Fibroblast of upper back skin (primary cell): ENCODE measurements around the gene SOX5.
"Not testable (repeated sequence)": the region's sequence is repeated elsewhere in the genome, so short reads cannot be mapped to it uniquely, and the experiment has no call there.

Experiments
- DNase-seq: peaks from one replicate; pipeline ENCODE4 v3.0.0-alpha.2; 2013

SOX5 gene

GRCh38 chr12:23899434-23899833 lies 50.0 kb downstream of the SOX5 start:
- DNase-seq, result no peak

- no peak for DNase-seq
Observed at GRCh38 chr12:23898121-23898520, 51.3 kb downstream of the SOX5 start.

GRCh38 chr12:23895792-23896218 lies 53.7 kb downstream of the SOX5 start:
- DNase-seq, result peak; percentile 23

- DNase-seq, result no peak
Observed at GRCh38 chr12:23893611-23894010, 55.9 kb downstream of the SOX5 start.

DNA sequence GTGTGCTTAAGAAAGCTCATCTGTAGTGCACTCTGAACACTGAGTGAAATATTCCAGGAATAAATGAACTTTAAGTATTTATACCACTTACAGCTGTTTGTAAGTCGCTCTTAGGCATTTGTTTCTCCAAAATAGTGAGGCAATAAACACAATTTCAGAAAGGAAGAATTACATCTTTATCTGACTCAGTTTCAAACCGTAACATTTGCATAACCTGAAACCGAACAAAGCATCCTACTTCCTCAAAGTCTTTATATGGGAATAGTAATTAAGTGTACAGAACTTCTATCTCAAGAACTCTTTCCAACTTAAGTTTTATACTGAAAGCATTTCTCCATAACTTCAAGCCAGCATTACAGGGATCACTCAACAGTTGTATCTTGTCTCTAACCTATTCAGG lies 58.4 kb downstream of the SOX5 start:
- DNase-seq, result no peak

GRCh38 chr12:23889069-23889440 lies 60.4 kb downstream of the SOX5 start:
- no peak for DNase-seq

GRCh38 chr12:23888396-23889068 lies 60.9 kb downstream of the SOX5 start:
- DNase-seq, result no peak

DNA sequence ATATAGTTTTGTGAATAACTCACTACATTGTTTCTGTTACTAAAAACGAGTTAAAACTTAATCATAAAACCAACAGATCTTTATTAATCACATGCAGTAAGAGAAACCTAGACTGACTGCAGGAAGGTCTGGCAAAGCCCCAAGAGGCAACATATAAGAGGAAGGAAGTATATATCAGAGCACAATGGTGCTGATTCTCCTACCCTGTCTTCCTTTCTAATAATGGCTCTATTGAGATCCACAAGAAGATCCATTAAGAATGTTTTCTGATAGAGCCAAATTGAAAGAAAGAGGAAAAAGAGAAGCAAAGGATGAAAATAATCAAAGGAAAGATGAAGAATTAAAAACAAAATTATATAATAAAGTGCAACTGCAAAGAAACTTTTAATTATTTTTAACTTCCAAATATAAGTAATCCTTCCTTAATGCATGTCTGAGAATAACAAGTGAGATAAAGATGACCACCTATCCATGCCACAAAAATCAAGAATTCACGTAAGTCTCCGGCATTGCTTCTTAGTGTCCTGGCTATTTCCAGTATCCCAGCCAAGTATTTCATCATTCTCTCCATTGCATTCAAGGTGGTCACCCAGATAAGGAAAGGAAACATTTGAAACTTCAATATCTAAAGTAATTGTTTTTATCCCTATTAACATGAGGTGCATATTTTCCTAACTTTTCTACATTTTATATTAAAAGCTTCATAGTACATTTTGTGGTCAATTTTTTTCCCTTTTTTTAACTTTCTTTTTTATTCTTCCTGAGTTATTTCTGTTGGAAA lies 62.2 kb downstream of the SOX5 start:
- DNase-seq, result no peak

DNA sequence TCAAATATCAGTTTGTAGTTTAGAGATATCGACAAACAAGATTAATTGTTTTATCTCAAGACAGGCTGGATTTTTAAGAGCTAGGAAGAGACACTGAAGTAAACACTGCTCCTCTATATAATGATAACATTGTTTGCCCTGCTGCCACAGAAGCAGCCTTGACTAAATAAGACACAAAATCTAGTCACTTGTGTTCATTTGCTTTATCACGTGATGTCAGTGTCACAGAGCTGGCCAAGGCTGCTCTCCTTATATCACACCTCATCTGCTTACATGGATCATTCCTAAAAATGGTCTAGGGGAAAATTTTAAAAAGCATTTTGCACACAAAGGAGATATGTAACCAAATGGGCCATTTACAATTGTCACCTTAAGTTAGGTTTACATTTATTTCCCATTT lies 64.1 kb downstream of the SOX5 start:
- no peak for DNase-seq

DNA sequence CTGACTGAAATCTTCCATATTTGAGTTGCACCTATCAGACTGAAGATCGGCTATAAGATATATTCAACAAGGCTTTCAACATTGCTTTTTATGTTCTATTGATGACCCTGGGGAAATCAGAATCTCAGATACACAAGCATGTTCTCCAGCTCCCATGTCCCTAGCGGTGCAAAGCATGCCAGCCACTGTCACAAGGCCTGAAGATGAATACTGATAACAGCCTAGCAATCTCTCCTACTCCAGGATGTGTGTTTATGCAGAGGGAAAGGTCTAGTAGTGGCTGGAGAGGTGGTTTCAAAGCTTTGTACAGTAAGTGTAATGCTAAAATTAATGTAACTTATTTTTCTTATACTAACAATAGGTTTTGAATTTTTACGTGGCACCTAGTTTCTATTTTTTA lies 64.6 kb downstream of the SOX5 start:
- no peak for DNase-seq

- no peak for DNase-seq
Observed at GRCh38 chr12:23880988-23881387, 68.5 kb downstream of the SOX5 start.

GRCh38 chr12:23876618-23877017 lies 72.9 kb downstream of the SOX5 start:
- not testable (repeated sequence) for DNase-seq

- DNase-seq, result no peak
Observed at GRCh38 chr12:23867794-23868193, 81.7 kb downstream of the SOX5 start.

DNA sequence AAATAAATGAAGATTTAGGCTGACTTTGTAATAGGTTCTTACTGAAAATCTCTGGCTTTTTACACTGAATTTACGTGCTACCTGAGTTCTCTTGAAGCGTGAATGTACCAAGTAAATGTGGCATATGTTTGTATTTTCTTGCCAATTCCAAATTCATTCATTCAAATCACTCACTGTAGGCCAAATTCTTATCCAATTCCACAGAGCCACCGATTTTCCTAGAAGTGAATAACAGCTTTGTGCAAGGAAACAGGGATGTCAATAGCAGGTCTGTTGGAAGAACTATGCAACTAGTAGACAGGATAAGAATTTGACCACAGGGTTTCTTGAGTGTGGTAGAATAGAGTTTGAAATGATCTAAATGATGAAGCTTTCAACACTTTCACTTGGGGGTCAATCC lies 86.8 kb downstream of the SOX5 start:
- no peak for DNase-seq

DNA sequence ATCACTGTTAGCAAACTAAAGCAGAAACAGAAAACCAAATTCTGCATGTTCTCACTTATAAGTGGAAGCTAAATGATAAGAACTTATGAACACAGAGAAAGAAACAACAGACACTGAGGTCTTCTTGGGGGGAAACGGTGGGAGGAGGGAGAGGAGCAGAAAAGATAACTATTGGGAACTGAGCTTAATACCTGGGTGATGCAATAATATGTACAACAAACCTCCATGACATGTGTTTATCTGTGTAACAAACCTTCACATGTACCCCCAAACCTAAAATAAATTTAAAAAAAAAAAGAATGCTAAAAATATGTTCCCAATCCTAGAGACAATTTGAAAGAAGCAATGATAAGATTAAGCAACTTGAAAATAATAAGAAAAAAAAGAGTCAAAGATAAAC lies 89.5 kb downstream of the SOX5 start:
- DNase-seq, result no peak

- no peak for DNase-seq
Observed at GRCh38 chr12:23857178-23857577, 92.3 kb downstream of the SOX5 start.

DNA sequence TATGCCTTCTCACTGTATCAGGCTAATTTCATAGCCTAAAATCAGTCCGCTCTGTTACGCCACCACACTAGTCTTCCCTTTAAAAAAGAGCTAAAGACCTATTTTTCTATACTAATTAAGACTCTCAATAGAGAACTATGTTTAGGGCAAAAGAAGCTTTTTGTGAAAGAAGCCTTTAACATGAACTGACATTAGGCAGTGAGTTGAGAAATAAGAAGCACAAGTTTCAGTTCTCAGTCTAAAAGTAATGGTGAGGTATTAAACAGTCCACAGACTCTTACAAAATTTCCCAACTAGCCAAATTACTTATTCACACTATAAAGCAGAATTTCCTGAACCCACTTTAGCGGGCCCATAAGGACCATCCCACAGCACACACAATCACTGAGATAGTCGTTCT lies 93.7 kb downstream of the SOX5 start:
- no peak for DNase-seq

GRCh38 chr12:23854598-23854997 lies 94.9 kb downstream of the SOX5 start:
- no peak for DNase-seq

- no peak for DNase-seq
Observed at GRCh38 chr12:23853640-23854039, 95.8 kb downstream of the SOX5 start.

GRCh38 chr12:23851602-23852001 lies 97.9 kb downstream of the SOX5 start:
- DNase-seq, result no peak

DNA sequence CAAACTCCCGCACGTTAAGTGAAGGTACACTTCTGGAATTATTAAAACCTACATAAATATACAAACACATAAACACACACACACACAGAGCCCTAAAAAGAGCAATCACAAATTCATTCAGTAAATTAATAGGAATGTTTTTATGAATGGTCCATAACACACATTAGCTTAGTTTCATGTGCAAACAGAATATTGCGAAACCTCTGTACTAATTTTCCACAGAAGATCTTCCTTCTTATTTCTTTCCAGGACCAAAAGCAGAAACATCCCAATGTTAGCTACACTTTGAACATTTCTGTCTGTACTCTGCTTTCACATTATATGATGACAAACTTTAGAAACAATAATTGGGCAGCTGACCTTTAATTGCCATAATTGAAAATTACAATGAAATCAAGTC lies 101.6 kb downstream of the SOX5 start:
- no peak for DNase-seq

DNA sequence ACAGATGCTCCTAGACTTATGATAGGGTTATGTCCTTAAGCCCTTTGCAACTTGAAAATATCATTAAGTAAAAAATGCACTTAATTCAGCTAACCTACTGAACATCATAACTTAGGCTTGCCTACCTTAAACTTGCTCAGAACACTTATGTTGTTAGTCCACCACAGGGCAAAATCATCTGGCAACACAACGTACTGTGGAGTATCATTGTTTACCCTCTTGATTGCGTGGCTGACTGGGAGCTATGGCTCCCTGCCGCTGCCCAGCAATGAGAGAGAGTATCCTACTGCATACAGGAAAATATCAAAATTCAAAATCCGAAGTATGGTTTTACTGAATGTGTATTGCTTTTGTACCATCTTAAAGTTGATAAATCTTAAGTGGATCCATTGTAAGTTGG lies 105.5 kb downstream of the SOX5 start:
- no peak for DNase-seq

DNA sequence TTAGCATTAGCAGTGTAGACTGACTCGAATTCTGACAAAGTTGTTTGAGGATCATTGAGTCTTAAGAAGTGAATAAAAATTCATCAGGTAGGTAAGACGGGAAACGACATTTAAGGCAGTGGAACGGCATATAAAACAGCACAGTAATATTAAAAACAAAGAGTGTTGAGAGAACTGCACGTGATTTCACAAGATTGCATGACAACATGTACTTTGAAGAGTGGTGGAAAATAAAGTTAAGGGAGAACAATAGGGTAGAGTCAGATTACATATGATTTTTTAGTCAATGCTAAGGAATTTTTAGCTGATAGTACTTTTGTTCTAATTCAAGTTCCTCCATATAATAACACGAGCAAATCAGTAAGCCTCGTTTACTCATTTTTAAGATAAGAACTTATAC lies 115.4 kb downstream of the SOX5 start:
- DNase-seq, result no peak

DNA sequence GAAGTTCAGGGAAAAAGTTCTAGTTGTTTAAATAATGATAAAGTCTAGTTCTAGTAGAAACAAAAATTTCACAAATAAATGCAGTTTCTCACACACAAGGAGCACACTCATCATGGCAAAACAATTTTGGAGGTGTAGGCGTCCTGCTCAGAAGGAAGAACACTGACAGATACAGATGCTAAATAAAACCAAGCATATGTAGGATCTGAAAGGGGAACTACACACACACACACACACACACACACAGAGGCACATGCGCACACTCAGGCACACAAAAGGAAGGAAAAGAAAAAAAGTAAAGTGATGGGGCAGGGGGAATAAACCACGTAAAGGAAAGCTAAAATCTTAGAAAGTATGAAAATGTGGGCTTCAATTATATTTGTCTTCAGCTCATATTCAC lies 117.7 kb downstream of the SOX5 start:
- no peak for DNase-seq

- DNase-seq, result no peak
Observed at GRCh38 chr12:23830210-23830609, 119.3 kb downstream of the SOX5 start.
